ENCODE measurements around the gene ABCA4. TPM values are rescaled to one million over a fixed set of nuclear protein-coding genes. Genes with fewer than 3 reads are reported as not detected.
"Not testable (repeated sequence)": the region's sequence is repeated elsewhere in the genome, so short reads cannot be mapped to it uniquely, and the experiment has no call there.

ABCA4 gene
- total RNA-seq, 1 experiment from 2014 or later: 0.09 TPM

GRCh38 chr1:93992190-93992589 is 128.8 kb downstream of the ABCA4 start (continued):
- TF ChIP-seq USF2 (CRISPR knock-in tag; IDR thresholded peaks at IDR 0.05): no peak
- no peak for TF ChIP-seq ELF4 (CRISPR knock-in tag; IDR thresholded peaks at IDR 0.05; ENCODE audit: low read depth)
- TF ChIP-seq MAX (CRISPR knock-in tag; IDR thresholded peaks at IDR 0.05): no peak
- TF ChIP-seq ZNF219 (CRISPR knock-in tag; IDR thresholded peaks at IDR 0.05; ENCODE audit: borderline replicate concordance): no peak
- TF ChIP-seq NR1H2 (CRISPR knock-in tag; IDR thresholded peaks at IDR 0.05): no peak
- TF ChIP-seq ZBTB43 (CRISPR knock-in tag; IDR thresholded peaks at IDR 0.05): no peak

DNA sequence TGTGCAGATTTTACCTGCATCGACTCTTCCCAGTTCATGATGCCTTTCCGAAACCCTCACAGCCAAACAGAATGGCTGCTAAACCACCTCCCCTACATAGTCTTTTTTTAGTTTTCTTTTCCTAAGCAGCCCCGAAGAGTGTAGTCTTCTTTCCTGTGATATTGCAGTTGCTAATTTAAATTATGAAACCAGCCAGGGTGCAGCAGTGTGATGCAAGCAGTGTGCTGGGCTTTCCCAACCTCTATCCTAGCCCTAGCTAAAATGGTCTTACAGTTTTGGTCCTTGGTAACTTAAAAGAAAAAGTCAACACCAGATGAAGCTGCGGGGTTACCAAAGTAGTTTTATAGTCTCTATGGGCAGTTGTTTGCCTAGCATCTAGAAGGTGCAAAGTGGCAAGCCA is 129.7 kb downstream of the ABCA4 start:
- TF ChIP-seq, protein P1, sequence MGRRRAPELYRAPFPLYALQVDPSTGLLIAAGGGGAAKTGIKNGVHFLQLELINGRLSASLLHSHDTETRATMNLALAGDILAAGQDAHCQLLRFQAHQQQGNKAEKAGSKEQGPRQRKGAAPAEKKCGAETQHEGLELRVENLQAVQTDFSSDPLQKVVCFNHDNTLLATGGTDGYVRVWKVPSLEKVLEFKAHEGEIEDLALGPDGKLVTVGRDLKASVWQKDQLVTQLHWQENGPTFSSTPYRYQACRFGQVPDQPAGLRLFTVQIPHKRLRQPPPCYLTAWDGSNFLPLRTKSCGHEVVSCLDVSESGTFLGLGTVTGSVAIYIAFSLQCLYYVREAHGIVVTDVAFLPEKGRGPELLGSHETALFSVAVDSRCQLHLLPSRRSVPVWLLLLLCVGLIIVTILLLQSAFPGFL (CRISPR knock-in tag; IDR thresholded peaks at IDR 0.05; ENCODE audit: borderline replicate concordance): no peak
- TF ChIP-seq ZNF121 (CRISPR knock-in tag; IDR thresholded peaks at IDR 0.05) (no peak), NR1H2 (CRISPR knock-in tag; IDR thresholded peaks at IDR 0.05) (no peak)
- TF ChIP-seq, protein P2, sequence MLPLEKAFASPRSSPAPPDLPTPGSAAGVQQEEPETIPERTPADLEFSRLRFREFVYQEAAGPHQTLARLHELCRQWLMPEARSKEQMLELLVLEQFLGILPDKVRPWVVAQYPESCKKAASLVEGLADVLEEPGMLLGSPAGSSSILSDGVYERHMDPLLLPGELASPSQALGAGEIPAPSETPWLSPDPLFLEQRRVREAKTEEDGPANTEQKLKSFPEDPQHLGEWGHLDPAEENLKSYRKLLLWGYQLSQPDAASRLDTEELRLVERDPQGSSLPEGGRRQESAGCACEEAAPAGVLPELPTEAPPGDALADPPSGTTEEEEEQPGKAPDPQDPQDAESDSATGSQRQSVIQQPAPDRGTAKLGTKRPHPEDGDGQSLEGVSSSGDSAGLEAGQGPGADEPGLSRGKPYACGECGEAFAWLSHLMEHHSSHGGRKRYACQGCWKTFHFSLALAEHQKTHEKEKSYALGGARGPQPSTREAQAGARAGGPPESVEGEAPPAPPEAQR (CRISPR knock-in tag; IDR thresholded peaks at IDR 0.05): no peak
- Mint-ChIP-seq H3K4me1 (peaks cover 14% of the 10 kb centered on the region), H3K9me3 (no peaks in the 10 kb centered on the region), H3K36me3 (no peaks in the 10 kb centered on the region), H3K4me3 (no peak overlapping the region), H3K27me3 (ENCODE audit: low read depth) (no peaks in the 10 kb centered on the region; the same call in 1 of the 2 replicates), H3K27ac (no peak overlapping the region)
- ChIA-PET POLR2A (no interaction called here), CTCF (interaction anchor here (3.7 kb wide), 1 partner anchor 11 kb away, joined by 25 read pairs; no protein-coding TSS in a partner anchor)
- DNase-seq (ENCODE audit: low spot score): no peak
- ATAC-seq: no peak

- H3K27me3 Mint-ChIP-seq (ENCODE audit: low read depth); ATAC-seq; H3K4me3 Mint-ChIP-seq; H3K36me3 Mint-ChIP-seq; H3K9me3 Mint-ChIP-seq; POLR2A ChIA-PET; H3K27ac Mint-ChIP-seq; DNase-seq (ENCODE audit: low spot score): not testable (repeated sequence)
- H3K4me1 Mint-ChIP-seq: peaks cover 14% of the 10 kb centered on the region
- CTCF ChIA-PET: interaction anchor here (0.7 to 3.8 kb wide), 6 partner anchors 10 to 672 kb away, joined by 3 to 25 read pairs (median 4); partner anchors contain the start of gene GCLM
Observed at GRCh38 chr1:93990477-93990876, 130.5 kb downstream of the ABCA4 start.

GRCh38 chr1:93990010-93990409 is 130.9 kb downstream of the ABCA4 start:
- CTCF ChIA-PET: interaction anchor here (0.7 to 3.8 kb wide), 6 partner anchors 9 to 672 kb away, joined by 3 to 25 read pairs (median 4); partner anchors contain the start of gene GCLM
- POLR2A ChIA-PET: no interaction called here
- TF ChIP-seq KAT7 (CRISPR knock-in tag; IDR thresholded peaks at IDR 0.05; ENCODE audit: borderline replicate concordance) (no peak), IRF2 (CRISPR knock-in tag; IDR thresholded peaks at IDR 0.05; ENCODE audit: borderline replicate concordance, low read depth) (no peak), OVOL2 (CRISPR knock-in tag; IDR thresholded peaks at IDR 0.05; ENCODE audit: borderline replicate concordance) (no peak), MAX (CRISPR knock-in tag; IDR thresholded peaks at IDR 0.05) (no peak), ATF6 (CRISPR knock-in tag; IDR thresholded peaks at IDR 0.05) (no peak), ZNF512 (CRISPR knock-in tag; IDR thresholded peaks at IDR 0.05; ENCODE audit: borderline replicate concordance) (no peak), ZBTB21 (CRISPR knock-in tag; IDR thresholded peaks at IDR 0.05; ENCODE audit: borderline replicate concordance) (no peak), GABPB1 (CRISPR knock-in tag; IDR thresholded peaks at IDR 0.05) (no peak), ZBTB43 (CRISPR knock-in tag; IDR thresholded peaks at IDR 0.05) (no peak)

More at GRCh38 chr1:93990010-93990409, 130.9 kb downstream of the ABCA4 start:
- Mint-ChIP-seq H3K9me3 (no peaks in the 10 kb centered on the region), H3K4me3 (no peak overlapping the region), H3K27me3 (ENCODE audit: low read depth) (no peaks in the 10 kb centered on the region; the same call in 1 of the 2 replicates), H3K27ac (no peak overlapping the region), H3K4me1 (peaks cover 14% of the 10 kb centered on the region), H3K36me3 (no peaks in the 10 kb centered on the region)
- DNase-seq (ENCODE audit: low spot score) (no peak), ATAC-seq (peak; percentile 38)

All from WTC11 (cell line).